Superior temporal gyrus (tissue), 1 donor: ENCODE data around the gene CHD1L.
"Not testable (repeated sequence)": the region's sequence is repeated elsewhere in the genome, so short reads cannot be mapped to it uniquely, and the experiment has no call there.

Experiments
- DNase-seq: peaks from one replicate; pipeline ENCODE4 v3.0.0-alpha.2; 2016; ENCODE audit errors: extremely low spot score

Gene CHD1L

GRCh38 chr1:147233903-147234302, 8.6 kb upstream of the CHD1L start:
- not testable (repeated sequence) for DNase-seq

DNA sequence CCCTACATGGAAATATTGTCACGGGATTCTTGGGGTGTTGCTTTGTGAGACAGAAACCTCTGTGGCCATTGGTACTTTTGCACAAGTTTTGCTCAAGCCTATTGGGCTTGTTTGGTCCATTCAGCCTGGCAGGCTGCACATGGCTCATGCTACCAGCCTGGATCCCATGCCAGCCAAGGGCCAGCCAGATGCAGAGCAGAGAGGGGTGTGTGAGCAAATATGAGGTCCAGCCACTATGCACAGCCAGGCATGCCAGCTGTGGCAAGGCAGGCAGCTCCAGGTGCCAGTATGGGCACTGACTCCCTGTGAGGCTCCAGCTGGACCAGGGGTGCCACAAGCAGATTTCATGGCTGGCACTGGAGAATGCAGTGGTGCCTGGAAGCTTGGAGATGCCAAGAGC, 6.7 kb upstream of the CHD1L start:
- no peak for DNase-seq

GRCh38 chr1:147236448-147236847, 6.0 kb upstream of the CHD1L start:
- no peak for DNase-seq

DNA sequence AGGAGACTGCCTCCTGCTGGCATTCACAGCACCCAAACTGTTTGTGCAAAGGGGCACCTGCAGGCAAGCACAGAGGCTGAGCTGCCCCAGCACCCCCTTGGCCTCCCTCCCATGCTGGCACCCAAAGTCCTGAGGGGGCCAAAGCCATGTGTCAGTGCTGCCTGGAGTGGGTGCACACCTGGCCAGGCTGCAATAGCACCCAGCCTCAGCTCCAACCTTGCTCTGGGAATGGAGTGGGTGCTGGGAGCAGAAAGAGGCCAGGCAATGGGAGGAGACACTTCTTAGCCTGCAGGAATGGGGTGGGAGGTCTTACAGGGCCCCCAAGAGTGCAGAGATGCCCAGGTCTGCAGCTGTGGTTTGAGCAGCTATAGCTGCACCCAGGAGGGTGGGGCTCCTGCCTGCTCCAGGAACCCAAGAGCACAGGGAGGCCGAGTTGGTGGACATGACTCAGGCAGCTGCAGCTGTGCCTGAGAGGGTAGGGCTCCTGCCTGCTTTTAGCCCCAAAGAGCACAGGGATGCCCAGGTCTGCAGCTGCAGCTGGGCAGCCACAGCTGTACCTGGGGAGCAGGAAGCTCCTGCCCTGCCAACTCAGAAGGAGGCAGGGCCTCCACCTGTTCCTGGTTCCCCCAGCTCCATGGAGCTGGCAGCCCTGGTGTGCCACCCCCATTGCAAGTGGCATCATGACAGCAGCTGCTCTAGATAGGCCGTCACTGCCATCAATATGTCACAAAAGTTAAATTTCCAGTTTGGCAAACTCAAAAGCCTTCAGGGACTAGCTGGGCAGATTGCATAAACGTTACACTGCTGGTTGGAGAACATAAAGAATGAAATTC, 5.3 kb upstream of the CHD1L start:
- no peak for DNase-seq

DNA sequence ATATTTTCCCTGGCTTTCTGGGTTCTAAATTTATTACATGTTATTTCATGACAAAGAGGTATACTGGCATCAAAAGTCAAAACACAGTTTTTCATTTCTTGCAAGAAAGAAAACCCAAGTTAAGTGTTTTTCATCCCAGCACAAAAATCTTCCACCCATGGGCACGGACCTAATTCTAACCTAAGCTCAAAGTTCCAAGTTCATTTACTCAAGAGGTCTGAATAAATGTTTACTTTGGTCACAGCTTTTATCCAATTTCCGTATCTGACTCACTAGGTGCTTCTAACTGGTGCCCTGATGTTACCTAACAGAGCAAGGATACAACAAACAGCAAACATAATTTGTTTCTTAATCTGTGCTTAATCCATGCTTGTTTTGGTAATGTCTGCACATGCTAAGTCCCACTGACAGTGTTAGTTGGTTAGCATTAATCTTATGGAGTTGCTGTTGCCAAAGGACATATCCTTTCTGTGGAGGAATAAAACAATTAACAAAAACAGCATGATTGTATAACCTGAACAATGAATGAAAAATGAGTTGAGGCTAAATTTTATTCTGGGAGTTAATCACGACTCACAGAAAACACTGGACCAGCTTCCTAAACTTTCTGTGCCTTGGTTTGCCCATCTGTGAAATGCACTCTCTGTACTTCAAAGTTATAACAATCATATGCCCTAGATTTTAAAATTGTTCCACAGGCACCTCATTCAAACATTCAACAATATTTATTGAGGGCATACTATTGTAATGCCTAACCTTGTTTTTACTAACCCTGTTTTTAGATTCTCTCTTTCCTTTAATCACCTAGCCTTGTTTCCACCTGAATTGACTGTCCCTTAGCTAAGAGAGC, 4.2 kb upstream of the CHD1L start:
- no peak for DNase-seq

GRCh38 chr1:147238925-147239820, 3.3 kb upstream of the CHD1L start:
- no peak for DNase-seq

GRCh38 chr1:147240131-147240721, 2.3 kb upstream of the CHD1L start:
- DNase-seq: not testable (repeated sequence)

- no peak for DNase-seq
Measured at GRCh38 chr1:147241934-147242448, 493 bp upstream of the CHD1L start.

DNA sequence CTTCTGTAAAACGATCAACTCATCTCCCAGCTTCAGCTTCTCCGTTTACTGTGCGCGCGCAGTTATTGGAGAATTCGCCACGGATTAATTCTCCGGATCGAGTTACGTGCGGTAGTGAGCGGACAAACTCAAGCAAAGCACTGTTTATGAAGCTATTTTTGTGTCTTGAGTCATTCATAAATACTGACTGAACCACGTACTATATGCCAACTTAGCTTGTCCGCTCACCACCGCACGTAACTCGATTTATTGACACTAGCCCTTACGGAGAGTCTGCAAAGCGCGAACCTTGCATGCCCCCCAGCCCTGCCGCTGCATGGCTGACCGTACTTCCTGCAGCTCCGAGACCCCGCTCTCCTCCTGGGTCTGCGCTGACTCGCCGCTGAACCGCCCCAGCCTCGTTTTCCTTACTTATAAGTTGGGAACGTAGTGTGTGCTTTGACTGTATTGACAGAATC, 773 bp downstream of the CHD1L start:
- no peak for DNase-seq

DNA sequence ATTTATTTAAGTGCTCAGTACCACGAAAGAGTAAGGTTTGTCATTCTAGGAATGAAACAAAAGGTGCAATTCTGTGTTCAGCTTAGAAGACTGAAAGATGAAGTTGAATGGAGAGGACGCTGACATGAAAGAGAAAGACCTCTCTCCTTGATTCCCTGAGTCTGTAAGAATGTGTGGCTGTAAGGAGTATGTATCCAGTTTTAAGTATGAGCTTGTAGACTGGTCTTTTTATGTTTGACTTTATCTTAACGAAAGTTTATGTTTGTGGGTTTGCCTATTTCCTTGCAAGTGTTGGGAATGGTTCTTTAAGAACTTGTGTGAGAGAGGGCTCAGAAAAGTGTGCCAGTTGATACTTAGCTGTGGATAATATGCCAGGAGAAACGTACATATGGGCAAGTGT, 1.4 kb downstream of the CHD1L start:
- DNase-seq: peak; percentile 57

GRCh38 chr1:147245129-147245528, 2.6 kb downstream of the CHD1L start:
- DNase-seq: no peak

GRCh38 chr1:147245586-147246021, 3.1 kb downstream of the CHD1L start:
- no peak for DNase-seq

DNA sequence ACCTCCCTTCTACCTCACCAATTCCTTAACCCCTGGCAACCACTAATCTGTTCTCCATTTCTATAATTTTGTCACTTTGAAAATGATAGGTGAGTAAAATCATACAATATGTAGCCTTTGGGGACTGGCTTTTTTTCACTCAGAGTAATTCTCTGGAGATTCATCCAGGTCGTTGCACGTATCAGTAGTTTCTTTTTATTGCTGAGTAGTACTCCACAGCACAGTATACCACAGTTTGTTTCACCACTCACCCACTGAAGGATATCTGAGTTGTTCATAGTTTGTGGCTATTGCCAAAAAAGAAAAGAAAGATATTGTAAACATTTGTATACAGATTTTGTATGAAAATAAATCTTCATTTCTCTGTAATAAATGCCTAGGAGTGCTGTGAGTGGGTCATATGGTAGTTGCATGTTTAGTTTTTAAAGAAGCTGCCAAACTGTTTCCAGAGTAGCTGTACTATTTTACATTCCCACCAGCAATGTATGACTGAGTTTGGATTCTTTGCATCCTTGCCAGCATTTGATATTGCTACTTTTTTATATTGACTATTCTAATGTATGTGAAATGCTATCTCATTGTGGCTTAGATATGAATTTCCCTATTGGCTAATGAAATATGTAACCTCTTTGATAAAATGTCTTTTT, 3.7 kb downstream of the CHD1L start:
- DNase-seq: no peak

DNA sequence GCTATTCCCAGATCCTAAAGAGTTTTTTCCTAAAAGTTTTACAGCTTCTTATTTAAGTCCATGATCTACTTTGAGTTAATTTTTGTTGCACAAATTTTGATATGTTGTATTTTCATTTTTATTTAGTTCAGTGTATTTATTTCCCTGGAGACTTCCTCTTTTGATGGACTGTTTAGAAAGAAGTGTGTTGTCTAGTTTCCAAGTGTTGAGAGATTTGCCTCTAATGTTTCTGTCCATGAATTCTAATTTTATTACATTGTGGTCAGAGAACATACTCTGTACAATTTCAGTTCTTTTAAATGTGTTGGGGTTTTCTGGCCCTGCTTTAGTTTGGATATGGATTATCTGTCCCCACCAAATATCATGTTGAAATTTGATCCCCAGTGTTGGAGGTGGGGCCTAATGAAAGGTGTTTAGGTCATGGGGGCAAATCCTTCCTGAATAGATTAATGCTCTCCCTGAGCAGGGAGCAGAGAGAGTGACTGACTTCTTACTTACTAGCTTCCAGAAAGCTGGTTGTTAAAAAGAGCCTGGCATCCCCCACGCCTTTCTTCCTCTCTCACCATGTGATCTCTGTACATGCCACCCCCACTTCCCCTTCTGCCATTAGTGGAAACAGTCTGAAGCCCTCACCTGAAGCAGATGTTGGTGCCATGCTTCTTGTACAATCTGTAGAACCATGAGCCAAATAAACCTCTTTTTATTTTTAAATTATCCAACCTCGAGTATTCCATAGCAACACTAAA, 4.6 kb downstream of the CHD1L start:
- no peak for DNase-seq

- DNase-seq: no peak
Measured at GRCh38 chr1:147247656-147248238, 5.3 kb downstream of the CHD1L start.

GRCh38 chr1:147252540-147252939, 10.1 kb downstream of the CHD1L start:
- no peak for DNase-seq

DNA sequence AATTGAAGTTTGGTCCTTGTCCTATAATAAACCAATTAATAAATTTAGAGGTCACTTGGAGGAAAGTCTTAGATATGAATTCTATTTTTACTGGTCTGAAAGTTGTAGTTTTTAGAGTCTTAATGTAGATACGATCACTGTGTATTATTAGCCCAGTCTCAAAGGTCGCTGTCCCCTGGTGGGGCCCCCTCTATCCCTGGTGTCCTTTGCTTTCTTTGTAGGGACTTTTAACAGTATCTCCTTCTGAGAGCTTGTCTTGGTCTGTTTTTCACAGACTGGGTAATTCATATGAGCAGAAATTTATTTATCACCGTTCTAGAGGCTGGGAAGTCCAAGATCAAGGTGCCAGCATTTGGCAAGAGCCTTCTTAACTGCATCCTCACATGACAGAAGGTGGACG, 18.5 kb downstream of the CHD1L start:
- no peak for DNase-seq

DNA sequence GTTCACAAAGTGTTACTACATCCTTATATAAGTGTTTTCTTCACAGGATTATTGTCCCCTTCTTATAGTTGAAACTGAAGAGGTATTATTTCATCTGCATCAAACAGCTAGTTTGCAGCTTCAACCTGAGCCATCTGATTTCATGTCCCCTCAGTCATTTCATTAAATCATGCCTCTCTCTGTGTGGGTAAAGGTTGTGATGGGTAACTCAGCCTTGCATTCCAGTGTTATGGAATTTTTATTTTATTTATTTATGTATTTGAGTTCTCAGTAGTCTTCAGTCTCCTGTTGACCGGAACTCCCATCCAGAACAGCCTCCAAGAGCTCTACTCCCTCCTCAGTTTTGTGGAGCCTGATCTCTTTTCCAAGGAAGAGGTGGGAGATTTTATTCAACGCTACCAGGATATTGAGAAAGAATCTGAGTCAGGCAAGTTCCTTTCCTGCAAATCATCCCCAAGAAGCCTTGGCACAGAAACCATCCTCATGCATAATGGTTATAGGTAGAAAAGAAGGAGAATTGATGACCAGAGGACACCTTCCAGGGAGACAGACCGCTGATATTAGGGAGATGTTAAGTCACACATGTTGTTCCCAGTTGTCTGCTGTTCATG, 21.8 kb downstream of the CHD1L start:
- no peak for DNase-seq

DNA sequence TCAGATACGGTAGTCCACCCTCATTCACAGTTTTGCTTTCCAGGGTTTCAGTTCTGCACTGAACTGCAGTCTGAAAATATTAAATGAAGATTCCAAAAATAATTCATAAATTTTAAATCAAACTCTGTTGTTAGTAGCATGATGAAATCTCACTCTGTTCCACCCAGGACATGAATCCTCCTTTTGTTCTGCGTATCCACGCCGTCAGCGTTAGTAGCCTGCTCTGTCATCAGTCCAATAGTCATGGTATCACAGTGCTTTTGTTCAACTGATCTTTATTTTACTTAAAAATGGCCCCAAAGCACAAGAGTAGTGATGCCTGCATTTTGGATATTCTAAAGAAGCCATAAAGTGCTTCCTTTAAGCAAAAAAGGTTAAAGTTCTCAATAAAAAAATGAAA, 23.9 kb downstream of the CHD1L start:
- DNase-seq: peak; percentile 84
